Stimulated activated CD8-positive, alpha-beta memory T cell treated with anti-CD3 and anti-CD28 coated beads, Interleukin-12 subunit alpha, Interleukin-12 subunit beta, amount 100 ng/mL, for 4 hours (primary cell): ENCODE measurements around the gene EXOSC10.
A peak's percentile ranks its signal among the peaks of the same experiment; 100 is the strongest.
"Not testable (repeated sequence)": the region's sequence is repeated elsewhere in the genome, so short reads cannot be mapped to it uniquely, and the experiment has no call there.

Experiments
- DNase-seq: peaks from one replicate; pipeline ENCODE4 v3.0.0-alpha.2; 2020; ENCODE audit warnings: low read depth

EXOSC10 gene

GRCh38 chr1:11061652-11062365, 37.9 kb downstream of the EXOSC10 start:
- no peak for DNase-seq

GRCh38 chr1:11059968-11060830, 39.5 kb downstream of the EXOSC10 start, which contains the start of gene SRM:
Gene SRM, minus strand, starts transcription at chr1:11060018. Its CDS starts 75 bp downstream, at chr1:11059943.
- DNase-seq, result peak; percentile 89

GRCh38 chr1:11059155-11059967, 40.3 kb downstream of the EXOSC10 start:
- DNase-seq, result no peak

GRCh38 chr1:11058595-11059154, 41.0 kb downstream of the EXOSC10 start:
- no peak for DNase-seq

GRCh38 chr1:11058026-11058425, 41.6 kb downstream of the EXOSC10 start:
- DNase-seq, result no peak

GRCh38 chr1:11057477-11057876, 42.2 kb downstream of the EXOSC10 start:
- no peak for DNase-seq

- no peak for DNase-seq
Measured at GRCh38 chr1:11056504-11056903, 43.2 kb downstream of the EXOSC10 start.

- DNase-seq, result no peak
Measured at GRCh38 chr1:11055676-11056075, 44.0 kb downstream of the EXOSC10 start.

- no peak for DNase-seq
Measured at GRCh38 chr1:11054666-11055065, 45.0 kb downstream of the EXOSC10 start.

- DNase-seq, result no peak
Measured at GRCh38 chr1:11054181-11054580, 45.5 kb downstream of the EXOSC10 start.

- DNase-seq, result no peak
Measured at GRCh38 chr1:11053758-11054137, 45.9 kb downstream of the EXOSC10 start.

- no peak for DNase-seq
Measured at GRCh38 chr1:11052839-11053757, 46.6 kb downstream of the EXOSC10 start.

- no peak for DNase-seq
Measured at GRCh38 chr1:11051781-11052511, 47.7 kb downstream of the EXOSC10 start.

GRCh38 chr1:11051121-11051520, 48.5 kb downstream of the EXOSC10 start:
- DNase-seq, result not testable (repeated sequence)

GRCh38 chr1:11046625-11047365, 52.9 kb downstream of the EXOSC10 start, which contains the start of gene MASP2:
Gene MASP2, minus strand, starts transcription at chr1:11047239. Its CDS starts 32 bp downstream, at chr1:11047207.
- no peak for DNase-seq

GRCh38 chr1:11046270-11046566, 53.5 kb downstream of the EXOSC10 start:
- no peak for DNase-seq

GRCh38 chr1:11045428-11046269, 54.0 kb downstream of the EXOSC10 start:
- no peak for DNase-seq

- no peak for DNase-seq
Measured at GRCh38 chr1:11044849-11045427, 54.7 kb downstream of the EXOSC10 start.
